Activated CD4-positive, alpha-beta memory T cell treated with anti-CD3 and anti-CD28 coated beads, Interleukin-2, amount 10 ng/mL, durations not matched to agents 7 days and 5 days (primary cell): Measurements from ENCODE around the gene HMCN2. TPM values are rescaled to one million over a fixed set of nuclear protein-coding genes. Genes with fewer than 3 reads are reported as not detected.

Experiments used
- CTCF ChIA-PET: fragments of 350-600 bp; sonication (Branson Sonifier 250); formaldehyde crosslinking; loops from one replicate; lab custom pipeline; 2021; ENCODE audit warnings: antibody characterized with exemption, inconsistent platforms; lab: Charles Lee
- POLR2A ChIA-PET: fragments of 350-600 bp; sonication (Branson Sonifier 250); formaldehyde crosslinking; loops from one replicate; lab custom pipeline; 2021; ENCODE audit warnings: antibody characterized with exemption; lab: Charles Lee
- DNase-seq: peaks from one replicate; pipeline ENCODE4 v3.0.0-alpha.2; 2020
- H3K27ac Mint-ChIP-seq: one replicate; pipeline ENCODE4 v1.8.0; 2021; ENCODE audit warnings: mild to moderate bottlenecking, mixed read lengths
- H3K27me3 Mint-ChIP-seq: one replicate; pipeline ENCODE4 v1.8.0; 2021; ENCODE audit warnings: mixed read lengths
- H3K36me3 Mint-ChIP-seq: one replicate; pipeline ENCODE4 v1.8.0; 2021; ENCODE audit warnings: low read depth, mixed read lengths
- H3K4me1 Mint-ChIP-seq: one replicate; pipeline ENCODE4 v1.8.0; 2021; ENCODE audit warnings: mixed read lengths
- H3K4me3 Mint-ChIP-seq: one replicate; pipeline ENCODE4 v1.8.0; 2021; ENCODE audit warnings: mild to moderate bottlenecking, mixed read lengths
- H3K9me3 Mint-ChIP-seq: one replicate; pipeline ENCODE4 v1.8.0; 2021; ENCODE audit warnings: mixed read lengths
- total RNA-seq, 2 experiments: library from RNA; stranded (reverse); gene quantifications; one replicate each; pipeline ENCODE4 v1.2.3, GENCODE V29; 2021

The HMCN2 gene
- total RNA-seq, 2 experiments from 2014 or later: not detected

- ChIA-PET CTCF (interaction anchor here (0.6 to 4.0 kb wide), 3 partner anchors 17 to 217 kb away, joined by 3 to 26 read pairs (median 3); no protein-coding TSS in a partner anchor), POLR2A (interaction anchor here (0.7 kb wide), 1 partner anchor 228 kb away, joined by 3 read pairs; the partner anchor contains the start of gene EXOSC2)
- Mint-ChIP-seq H3K36me3 (no peaks in the 10 kb centered on the region), H3K27ac (no peak overlapping the region), H3K4me1 (no peaks in the 10 kb centered on the region), H3K27me3 (peaks cover 32% of the 10 kb centered on the region), H3K9me3 (no peaks in the 10 kb centered on the region), H3K4me3 (no peak overlapping the region)
- DNase-seq: no peak
Measured at GRCh38 chr9:130465383-130466096, 200.0 kb downstream of the HMCN2 start.

GRCh38 chr9:130466537-130467217, 201.1 kb downstream of the HMCN2 start:
- Mint-ChIP-seq H3K4me1 (no peaks in the 10 kb centered on the region), H3K9me3 (no peaks in the 10 kb centered on the region), H3K36me3 (no peaks in the 10 kb centered on the region), H3K4me3 (no peak overlapping the region), H3K27ac (no peak overlapping the region), H3K27me3 (peaks cover 37% of the 10 kb centered on the region)
- no peak for DNase-seq
- POLR2A ChIA-PET: no interaction called here
- CTCF ChIA-PET: interaction anchor here (1.2 kb wide), 1 partner anchor 235 kb away, joined by 3 read pairs; no protein-coding TSS in a partner anchor

- Mint-ChIP-seq H3K4me1 (no peaks in the 10 kb centered on the region), H3K4me3 (no peak overlapping the region), H3K27me3 (peaks cover 39% of the 10 kb centered on the region), H3K27ac (no peak overlapping the region), H3K36me3 (no peaks in the 10 kb centered on the region), H3K9me3 (no peaks in the 10 kb centered on the region)
- POLR2A ChIA-PET: no interaction called here
- DNase-seq: no peak
- CTCF ChIA-PET: interaction anchor here (1.2 kb wide), 1 partner anchor 234 kb away, joined by 3 read pairs; no protein-coding TSS in a partner anchor
Measured at GRCh38 chr9:130467316-130467715, 201.8 kb downstream of the HMCN2 start.

- no peaks in the 10 kb centered on the region for H3K9me3 Mint-ChIP-seq
- DNase-seq: no peak
- H3K27ac Mint-ChIP-seq: no peak overlapping the region
- CTCF ChIA-PET: no interaction called here
- peaks cover 40% of the 10 kb centered on the region for H3K27me3 Mint-ChIP-seq
- H3K36me3 Mint-ChIP-seq: no peaks in the 10 kb centered on the region
- POLR2A ChIA-PET: no interaction called here
- no peak overlapping the region for H3K4me3 Mint-ChIP-seq
- H3K4me1 Mint-ChIP-seq: no peaks in the 10 kb centered on the region
Measured at GRCh38 chr9:130468566-130468965, 203.0 kb downstream of the HMCN2 start.

GRCh38 chr9:130470269-130470668, 204.7 kb downstream of the HMCN2 start:
- no peak overlapping the region for H3K4me3 Mint-ChIP-seq
- CTCF ChIA-PET: no interaction called here
- POLR2A ChIA-PET: no interaction called here

GRCh38 chr9:130470950-130471349, 205.4 kb downstream of the HMCN2 start:
- Mint-ChIP-seq H3K4me3 (no peak overlapping the region), H3K27me3 (peaks cover 42% of the 10 kb centered on the region), H3K27ac (no peak overlapping the region), H3K36me3 (no peaks in the 10 kb centered on the region), H3K9me3 (no peaks in the 10 kb centered on the region), H3K4me1 (no peaks in the 10 kb centered on the region)
- ChIA-PET CTCF (no interaction called here), POLR2A (no interaction called here)
- no peak for DNase-seq

More at GRCh38 chr9:130470269-130470668, 204.7 kb downstream of the HMCN2 start:
- no peak for DNase-seq
- Mint-ChIP-seq H3K9me3 (no peaks in the 10 kb centered on the region), H3K36me3 (no peaks in the 10 kb centered on the region), H3K4me1 (no peaks in the 10 kb centered on the region), H3K27ac (no peak overlapping the region), H3K27me3 (peaks cover 42% of the 10 kb centered on the region)

- ChIA-PET POLR2A (no interaction called here), CTCF (no interaction called here)
- no peaks in the 10 kb centered on the region for H3K36me3 Mint-ChIP-seq
- H3K4me1 Mint-ChIP-seq: no peaks in the 10 kb centered on the region
- H3K27ac Mint-ChIP-seq: no peak overlapping the region
- H3K9me3 Mint-ChIP-seq: no peaks in the 10 kb centered on the region
- DNase-seq: no peak
- no peak overlapping the region for H3K4me3 Mint-ChIP-seq
- peaks cover 38% of the 10 kb centered on the region for H3K27me3 Mint-ChIP-seq
Measured at GRCh38 chr9:130471411-130472183, 206.0 kb downstream of the HMCN2 start.

GRCh38 chr9:130472184-130472705, 206.7 kb downstream of the HMCN2 start:
- Mint-ChIP-seq H3K4me3 (no peak overlapping the region), H3K27me3 (peaks cover 32% of the 10 kb centered on the region), H3K4me1 (no peaks in the 10 kb centered on the region), H3K36me3 (no peaks in the 10 kb centered on the region), H3K27ac (no peak overlapping the region), H3K9me3 (no peaks in the 10 kb centered on the region)
- no peak for DNase-seq
- ChIA-PET POLR2A (no interaction called here), CTCF (no interaction called here)

GRCh38 chr9:130473009-130473408, 207.4 kb downstream of the HMCN2 start:
- Mint-ChIP-seq H3K27me3 (peaks cover 24% of the 10 kb centered on the region), H3K36me3 (no peaks in the 10 kb centered on the region), H3K27ac (no peak overlapping the region), H3K4me3 (no peak overlapping the region), H3K9me3 (no peaks in the 10 kb centered on the region), H3K4me1 (no peaks in the 10 kb centered on the region)
- DNase-seq: no peak
- POLR2A ChIA-PET: no interaction called here
- CTCF ChIA-PET: no interaction called here

GRCh38 chr9:130473566-130473965, 208.0 kb downstream of the HMCN2 start:
- H3K27ac Mint-ChIP-seq: no peak overlapping the region

GRCh38 chr9:130474106-130474505, 208.5 kb downstream of the HMCN2 start:
- no peaks in the 10 kb centered on the region for H3K9me3 Mint-ChIP-seq
- no peak for DNase-seq
- no peaks in the 10 kb centered on the region for H3K4me1 Mint-ChIP-seq
- CTCF ChIA-PET: no interaction called here
- H3K4me3 Mint-ChIP-seq: no peak overlapping the region
- POLR2A ChIA-PET: no interaction called here
- H3K36me3 Mint-ChIP-seq: no peaks in the 10 kb centered on the region
- no peak overlapping the region for H3K27ac Mint-ChIP-seq
- peaks cover 16% of the 10 kb centered on the region for H3K27me3 Mint-ChIP-seq

More at GRCh38 chr9:130473566-130473965, 208.0 kb downstream of the HMCN2 start:
- Mint-ChIP-seq H3K9me3 (no peaks in the 10 kb centered on the region), H3K36me3 (no peaks in the 10 kb centered on the region), H3K4me3 (no peak overlapping the region), H3K4me1 (no peaks in the 10 kb centered on the region), H3K27me3 (peaks cover 21% of the 10 kb centered on the region)
- ChIA-PET CTCF (no interaction called here), POLR2A (no interaction called here)
- DNase-seq: no peak

- Mint-ChIP-seq H3K36me3 (no peaks in the 10 kb centered on the region), H3K27me3 (peaks cover 6% of the 10 kb centered on the region), H3K27ac (no peak overlapping the region), H3K9me3 (no peaks in the 10 kb centered on the region), H3K4me3 (no peak overlapping the region), H3K4me1 (no peaks in the 10 kb centered on the region)
- no peak for DNase-seq
- ChIA-PET POLR2A (no interaction called here), CTCF (no interaction called here)
Measured at GRCh38 chr9:130476151-130476730, 210.7 kb downstream of the HMCN2 start.
